Thoracic aorta (tissue), 2 donors: ENCODE measurements around the gene SLC38A5. TPM values are rescaled to one million over a fixed set of nuclear protein-coding genes. Genes with fewer than 3 reads are reported as not detected.

Source experiments
- ATAC-seq: fragments of 150-250 bp; one replicate; pipeline ENCODE4 v1.8.0; 2017; ENCODE audit warnings: low read depth; ENCODE audit not compliant: insufficient number of reproducible peaks, low FRiP score
- DNase-seq: peaks from one replicate; pipeline ENCODE4 v3.0.0-alpha.2; 2020; ENCODE audit warnings: low spot score
- H3K27ac ChIP-seq, 2 donors: fragments of 200-600 bp; sonication (generic); 1 replicate in 1 of 2; 2 replicates in 1 of 2; pipeline ENCODE4 v1.5.1; 2016; ENCODE audit warnings: mild to moderate bottlenecking in 2 of 2, moderate library complexity in 2 of 2
- H3K27me3 ChIP-seq: fragments of 200-600 bp; sonication (generic); replicated peaks from 2 replicates; pipeline ENCODE4 v1.6.0; 2016; ENCODE audit warnings: mild to moderate bottlenecking; ENCODE audit not compliant: insufficient read depth
- H3K36me3 ChIP-seq: fragments of 200-600 bp; sonication (generic); one replicate; pipeline ENCODE4 v1.5.1; 2016
- H3K4me1 ChIP-seq, 2 donors: fragments of 200-600 bp; sonication (generic); 1 replicate in 1 of 2; 2 replicates in 1 of 2; pipeline versions ENCODE4 v1.5.1 to v1.6.0; 2016; ENCODE audit warnings: low read depth in 2 of 2, mild to moderate bottlenecking in 1 of 2; ENCODE audit not compliant: control insufficient read depth in 1 of 2
- H3K4me3 ChIP-seq: fragments of 200-600 bp; sonication (generic); 2 replicates; pipeline ENCODE4 v1.5.1; 2016; ENCODE audit warnings: mild to moderate bottlenecking
- H3K9me3 ChIP-seq: fragments of 200-600 bp; sonication (generic); 2 replicates; pipeline ENCODE4 v1.5.1; 2016
- total RNA-seq, 2 donors: library from RNA; depleted of rRNA; stranded (reverse); fragments of >200 nt; gene quantifications; one replicate each; pipeline versions ENCODE4 v1.1.0 to v1.2.3, GENCODE V29; 2016
- TF ChIP-seq, protein P1 (sequence below): fragments of 200-600 bp; sonication (generic); IDR thresholded peaks from one replicate; pipeline ENCODE4 v1.5.1; 2019; ENCODE audit warnings: antibody characterized with exemption

Gene SLC38A5
- total RNA-seq, 2 donors from 2014 or later: 3.4 to 4.9 TPM

DNA sequence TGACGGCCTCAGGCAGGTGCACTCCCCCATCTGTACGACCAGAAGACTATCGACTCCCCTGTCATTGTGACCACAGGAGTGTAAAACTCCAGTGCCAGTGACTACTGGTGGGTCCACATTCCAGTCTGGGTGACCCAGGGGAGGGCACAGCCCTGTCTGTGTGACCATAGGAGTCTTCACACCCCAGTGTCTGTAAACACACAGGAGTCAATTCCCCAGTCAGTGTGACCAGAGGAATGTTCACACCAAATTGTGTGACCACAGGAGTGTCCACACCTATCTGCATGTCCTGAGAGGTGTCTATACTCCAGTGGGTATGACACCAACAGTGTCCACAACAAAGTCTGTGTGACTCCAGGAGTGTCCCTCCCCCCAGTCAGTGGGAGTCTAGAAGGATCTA, 18.0 kb upstream of the SLC38A5 start:
- Histone ChIP-seq H3K27ac (no peak overlapping the region), H3K27me3 (no peaks in the 10 kb centered on the region), H3K36me3 (no peaks in the 10 kb centered on the region), H3K9me3 (no peaks in the 10 kb centered on the region), H3K4me3 (no peak overlapping the region), H3K4me1 (no peaks in the 10 kb centered on the region)
- TF ChIP-seq, protein P1, sequence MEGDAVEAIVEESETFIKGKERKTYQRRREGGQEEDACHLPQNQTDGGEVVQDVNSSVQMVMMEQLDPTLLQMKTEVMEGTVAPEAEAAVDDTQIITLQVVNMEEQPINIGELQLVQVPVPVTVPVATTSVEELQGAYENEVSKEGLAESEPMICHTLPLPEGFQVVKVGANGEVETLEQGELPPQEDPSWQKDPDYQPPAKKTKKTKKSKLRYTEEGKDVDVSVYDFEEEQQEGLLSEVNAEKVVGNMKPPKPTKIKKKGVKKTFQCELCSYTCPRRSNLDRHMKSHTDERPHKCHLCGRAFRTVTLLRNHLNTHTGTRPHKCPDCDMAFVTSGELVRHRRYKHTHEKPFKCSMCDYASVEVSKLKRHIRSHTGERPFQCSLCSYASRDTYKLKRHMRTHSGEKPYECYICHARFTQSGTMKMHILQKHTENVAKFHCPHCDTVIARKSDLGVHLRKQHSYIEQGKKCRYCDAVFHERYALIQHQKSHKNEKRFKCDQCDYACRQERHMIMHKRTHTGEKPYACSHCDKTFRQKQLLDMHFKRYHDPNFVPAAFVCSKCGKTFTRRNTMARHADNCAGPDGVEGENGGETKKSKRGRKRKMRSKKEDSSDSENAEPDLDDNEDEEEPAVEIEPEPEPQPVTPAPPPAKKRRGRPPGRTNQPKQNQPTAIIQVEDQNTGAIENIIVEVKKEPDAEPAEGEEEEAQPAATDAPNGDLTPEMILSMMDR: no peak
- no peak for DNase-seq
- ATAC-seq: no peak

DNA sequence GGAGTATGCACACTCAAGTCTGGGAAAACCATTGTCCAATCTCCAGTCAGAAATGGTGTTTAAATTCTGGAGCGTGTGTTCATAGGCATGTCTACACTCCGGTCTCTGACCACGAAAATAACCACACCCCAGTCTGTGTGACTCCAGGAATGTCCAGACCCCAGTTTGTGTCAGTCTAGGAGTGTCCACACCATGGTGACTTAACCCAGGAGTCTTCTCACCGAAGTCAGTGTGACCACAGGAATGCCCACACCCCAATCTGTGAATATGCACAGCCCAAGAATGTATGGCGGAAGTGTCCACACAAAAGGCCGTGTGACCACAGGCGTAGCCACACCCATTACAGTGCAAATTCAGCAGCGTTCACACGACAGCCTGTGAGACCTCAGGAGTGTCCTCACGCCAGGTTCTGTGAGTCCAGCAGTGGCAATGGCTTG, 17.3 kb upstream of the SLC38A5 start:
- H3K27me3 ChIP-seq: no peaks in the 10 kb centered on the region

DNA sequence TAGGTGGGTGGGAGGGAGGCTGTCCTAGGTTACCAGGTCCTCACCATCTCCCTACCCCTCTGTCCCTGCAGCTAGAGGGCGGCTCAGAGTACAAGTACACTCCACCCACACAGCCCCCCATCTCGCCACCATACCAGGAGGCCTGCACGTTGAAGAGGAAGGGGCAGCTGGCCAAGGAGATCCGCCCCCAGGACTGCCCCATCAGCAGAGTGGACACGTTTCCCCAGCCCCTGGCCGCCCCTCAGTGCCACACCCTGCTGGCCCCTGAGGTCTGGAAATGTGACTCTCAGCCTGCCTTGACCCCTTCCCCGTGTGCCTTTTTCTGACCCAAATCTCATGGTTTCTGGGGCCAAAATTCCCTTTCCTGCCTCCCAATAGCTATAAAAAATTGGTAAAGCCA, 12.5 kb upstream of the SLC38A5 start:
- Histone ChIP-seq H3K4me3 (no peak overlapping the region), H3K27ac (no peak overlapping the region), H3K36me3 (peaks cover 3% of the 10 kb centered on the region), H3K9me3 (no peaks in the 10 kb centered on the region), H3K27me3 (no peaks in the 10 kb centered on the region), H3K4me1 (no peaks in the 10 kb centered on the region)
- ATAC-seq: no peak
- DNase-seq: no peak
- TF ChIP-seq, protein P1: no peak

More for the DNA sequence above, 17.3 kb upstream of the SLC38A5 start:
- H3K9me3 ChIP-seq: no peaks in the 10 kb centered on the region
- ATAC-seq (no peak), DNase-seq (no peak)
- TF ChIP-seq, protein P1: no peak
- H3K4me3 ChIP-seq: no peak overlapping the region
- H3K36me3 ChIP-seq: peaks cover 3% of the 10 kb centered on the region
- H3K27ac ChIP-seq: no peak overlapping the region
- H3K4me1 ChIP-seq: no peaks in the 10 kb centered on the region

DNA sequence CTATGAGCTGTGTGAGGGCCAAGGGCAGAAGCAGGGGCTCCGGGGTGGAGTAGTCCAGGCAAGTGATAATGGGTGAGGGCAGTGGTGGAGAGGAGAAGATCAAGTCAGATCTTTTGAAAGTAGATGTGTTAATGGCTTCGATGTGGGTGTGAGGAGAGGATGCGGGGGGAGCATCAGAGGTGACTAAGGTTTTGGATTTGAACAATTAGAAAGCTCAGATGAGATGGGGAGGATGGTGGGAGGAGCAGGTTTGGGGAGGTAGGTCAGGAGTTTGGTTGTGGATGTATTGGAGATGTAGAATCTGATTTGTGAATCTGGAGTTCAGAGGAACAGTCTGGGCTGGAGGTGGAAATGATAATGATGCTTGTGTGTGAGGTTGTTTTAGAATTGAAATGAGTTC, 10.5 kb upstream of the SLC38A5 start:
- no peaks in the 10 kb centered on the region for H3K27me3 ChIP-seq
- no peaks in the 10 kb centered on the region for H3K9me3 ChIP-seq
- DNase-seq: no peak
- peaks cover 0 to 3% of the 10 kb centered on the region in 2 donors for H3K4me1 ChIP-seq
- no peak overlapping the region for H3K4me3 ChIP-seq
- H3K36me3 ChIP-seq: peaks cover 3% of the 10 kb centered on the region
- TF ChIP-seq, protein P1: no peak
- ATAC-seq: no peak
- no peak overlapping the region for H3K27ac ChIP-seq

DNA sequence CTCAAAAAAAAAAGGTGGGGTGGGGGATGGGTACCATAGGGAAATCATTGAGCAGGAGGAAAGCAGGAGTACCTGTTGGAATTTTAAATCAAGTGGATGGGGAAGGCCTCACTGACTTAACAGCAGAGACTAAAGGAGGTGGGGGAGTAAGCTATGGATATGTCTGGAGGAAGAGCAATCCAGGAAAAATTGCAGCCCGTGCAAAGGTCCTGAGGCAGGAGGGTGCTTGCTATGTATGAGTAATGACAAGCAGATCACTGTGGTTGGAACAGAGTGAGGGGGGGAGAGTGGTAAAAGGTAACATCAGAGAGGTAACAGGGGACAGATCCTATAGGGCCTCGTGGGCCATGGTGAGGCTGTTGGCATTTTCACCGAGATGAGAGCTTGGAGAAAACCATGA, 10.1 kb upstream of the SLC38A5 start:
- DNase-seq (no peak), ATAC-seq (no peak)
- H3K27ac ChIP-seq: no peak overlapping the region
- H3K4me1 ChIP-seq: peaks cover 0 to 3% of the 10 kb centered on the region in 2 donors
- H3K9me3 ChIP-seq: no peaks in the 10 kb centered on the region
- H3K27me3 ChIP-seq: no peaks in the 10 kb centered on the region
- no peak overlapping the region for H3K4me3 ChIP-seq
- TF ChIP-seq, protein P1: no peak
- peaks cover 3% of the 10 kb centered on the region for H3K36me3 ChIP-seq
